HG03521 (cell line): ENCODE results near the gene HMG20A.

ENCODE experiments used
- ATAC-seq: cut with Tn5 transposase; IDR thresholded peaks from one replicate; pipeline ENCODE4 v1.9.1; 2021; ENCODE audit warnings: mild to moderate bottlenecking, moderate library complexity; ENCODE audit not compliant: unreplicated experiment

Gene HMG20A

GRCh38 chr15:77514641-77515402, 94.1 kb downstream of the HMG20A start:
- no peak for ATAC-seq

DNA sequence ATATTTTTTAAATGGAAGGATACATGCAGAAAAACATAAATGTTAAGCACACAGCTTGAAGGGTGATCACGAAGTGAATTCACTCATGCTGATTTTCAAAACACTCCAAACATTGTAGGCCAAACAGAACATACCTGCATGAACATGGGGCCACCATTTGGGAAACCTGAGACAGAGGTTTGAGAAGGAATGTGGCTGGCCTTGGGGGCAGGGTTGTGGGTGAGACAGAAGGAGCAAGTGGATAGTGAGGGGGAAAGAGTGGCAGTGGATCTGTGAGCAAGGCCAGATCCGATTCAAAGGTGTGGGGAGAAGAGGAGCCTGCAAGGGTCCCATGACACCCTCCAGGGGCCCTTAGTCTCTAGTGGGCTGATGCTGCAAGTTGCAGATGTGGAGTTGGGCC, 94.9 kb downstream of the HMG20A start:
- ATAC-seq = no peak

DNA sequence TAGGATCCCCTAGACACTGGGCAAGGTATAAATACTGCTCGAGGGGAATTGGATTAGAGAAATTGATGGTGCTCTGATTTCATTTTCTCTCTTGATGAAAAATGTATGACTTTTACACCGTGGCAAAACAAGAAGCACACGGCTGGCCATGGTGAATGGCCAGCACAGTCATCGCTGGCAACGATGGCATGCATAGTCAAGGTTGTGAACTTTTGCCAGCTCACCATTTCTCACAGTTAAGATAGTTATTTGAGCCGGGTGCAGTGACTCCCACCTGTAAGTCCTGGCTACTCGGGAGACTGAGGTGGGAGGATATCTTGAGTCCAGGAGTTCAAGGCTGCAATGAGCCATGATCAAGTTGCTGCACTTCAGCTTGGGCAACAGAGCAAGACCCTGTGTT, 95.4 kb downstream of the HMG20A start:
- no peak for ATAC-seq

- ATAC-seq = no peak
Observed at GRCh38 chr15:77516786-77517185, 96.1 kb downstream of the HMG20A start.

DNA sequence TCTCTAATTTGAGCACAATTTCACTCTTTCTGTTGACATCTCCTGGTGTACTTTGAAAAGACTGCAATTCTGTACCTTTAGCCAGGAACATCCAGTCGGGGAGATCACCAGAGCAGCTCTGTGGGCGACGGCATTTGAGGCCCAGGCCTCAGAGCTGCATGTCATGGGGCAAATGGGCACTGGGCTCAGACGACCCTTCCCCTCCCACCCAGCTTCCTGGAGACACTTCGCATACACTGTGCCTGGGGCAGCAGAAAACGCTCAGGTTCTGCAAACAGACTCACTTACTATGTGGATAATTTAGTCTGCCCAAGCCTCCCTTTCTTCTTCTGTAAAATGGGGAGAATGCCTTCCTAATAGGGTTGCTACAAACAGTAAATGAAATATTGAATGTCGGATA, 96.9 kb downstream of the HMG20A start:
- no peak for ATAC-seq

- ATAC-seq = no peak
Observed at GRCh38 chr15:77518458-77518857, 97.8 kb downstream of the HMG20A start.

DNA sequence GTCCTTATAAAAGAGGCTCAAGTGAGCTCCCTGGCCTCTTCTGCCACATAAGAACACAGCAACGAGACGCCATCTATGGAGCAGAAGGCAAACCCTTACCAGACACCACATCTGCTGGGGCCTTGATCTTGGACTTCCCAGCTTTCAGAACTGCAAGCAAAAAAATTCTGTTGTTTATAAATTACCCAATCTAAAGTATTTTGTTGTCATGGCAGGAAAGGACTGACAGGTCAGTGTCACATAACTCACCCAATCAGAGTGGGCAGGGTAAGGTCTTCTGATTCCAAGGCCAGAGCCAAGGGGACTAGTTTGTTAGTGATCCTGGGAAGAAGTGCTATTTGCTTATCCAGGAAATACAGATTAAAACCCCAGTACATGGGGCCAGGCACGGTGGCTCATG, 98.9 kb downstream of the HMG20A start:
- no peak for ATAC-seq

GRCh38 chr15:77521206-77521605, 100.5 kb downstream of the HMG20A start:
- ATAC-seq = no peak

DNA sequence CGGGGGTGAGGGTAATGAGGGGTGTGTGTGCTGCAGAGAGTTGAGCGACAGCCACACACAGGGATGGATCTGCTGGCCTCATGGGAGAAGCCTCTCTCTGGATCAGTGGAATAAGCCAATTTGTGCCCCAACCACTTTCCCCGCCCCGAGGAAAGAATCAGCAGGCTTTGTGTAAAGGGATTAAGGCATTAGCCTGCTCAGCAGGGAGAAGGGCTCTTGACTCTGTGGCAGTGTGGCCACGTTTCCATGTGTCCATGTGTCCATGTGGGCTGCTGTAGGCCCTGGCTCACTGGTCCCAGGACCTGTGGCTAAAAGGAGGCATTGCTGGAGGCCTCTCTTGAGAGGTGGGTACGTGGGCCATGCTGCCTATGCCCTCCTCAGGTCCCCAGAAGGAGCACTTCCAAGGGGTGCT, 104.7 kb downstream of the HMG20A start:
- no peak for ATAC-seq

GRCh38 chr15:77525907-77526594, 105.4 kb downstream of the HMG20A start:
- no peak for ATAC-seq

GRCh38 chr15:77526595-77527163, 106.0 kb downstream of the HMG20A start:
- no peak for ATAC-seq

DNA sequence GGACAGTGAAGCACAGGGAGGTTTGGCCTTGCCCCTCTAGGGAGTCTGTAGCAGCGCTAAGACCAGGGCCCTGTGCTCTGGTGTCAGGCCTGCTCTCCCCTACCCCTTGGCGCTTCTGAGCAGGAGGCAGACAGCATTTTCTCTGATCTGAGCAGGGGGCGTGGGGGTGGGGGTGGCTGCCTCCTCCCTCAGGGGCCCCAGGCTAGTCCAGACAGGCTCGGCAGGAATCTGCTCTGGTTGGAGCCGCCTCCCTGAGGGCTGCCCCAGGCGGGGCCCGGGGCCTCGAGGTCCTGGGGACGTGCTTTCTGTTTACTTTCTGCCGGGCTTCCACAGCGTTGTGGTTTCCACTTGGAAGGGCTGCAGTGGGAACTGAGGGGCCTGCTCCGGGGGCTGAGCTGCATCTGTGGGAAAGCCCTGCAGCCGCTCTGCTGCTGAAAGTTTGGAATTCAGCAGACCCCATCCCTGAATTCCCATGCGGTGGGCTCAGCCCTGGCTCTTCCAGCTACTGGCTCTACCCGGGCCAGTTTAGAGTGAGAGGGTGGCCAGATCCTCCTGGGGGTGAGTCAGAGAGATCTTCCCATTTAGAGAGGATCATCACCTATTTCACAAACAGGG, 106.6 kb downstream of the HMG20A start:
- no peak for ATAC-seq

DNA sequence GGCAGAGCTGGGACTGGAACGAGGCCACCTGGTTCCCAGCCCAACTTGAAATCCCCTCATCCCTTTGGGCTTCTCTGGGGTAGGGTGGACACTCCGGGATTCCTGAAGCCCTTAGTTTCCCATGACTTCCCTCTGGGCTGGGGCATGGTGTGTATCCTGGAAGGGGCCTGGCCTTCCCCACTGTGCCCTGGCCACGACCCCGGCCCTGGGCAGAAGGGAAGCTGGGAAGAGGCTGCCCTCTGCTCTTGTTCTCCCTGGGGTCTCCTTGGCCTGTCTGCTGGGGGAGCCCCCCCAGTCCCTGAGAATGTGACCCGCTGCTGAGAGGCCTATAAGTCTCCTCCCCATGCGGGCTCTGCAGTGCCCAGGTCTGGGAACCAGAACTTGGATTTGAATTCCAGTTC, 107.1 kb downstream of the HMG20A start:
- ATAC-seq = no peak

DNA sequence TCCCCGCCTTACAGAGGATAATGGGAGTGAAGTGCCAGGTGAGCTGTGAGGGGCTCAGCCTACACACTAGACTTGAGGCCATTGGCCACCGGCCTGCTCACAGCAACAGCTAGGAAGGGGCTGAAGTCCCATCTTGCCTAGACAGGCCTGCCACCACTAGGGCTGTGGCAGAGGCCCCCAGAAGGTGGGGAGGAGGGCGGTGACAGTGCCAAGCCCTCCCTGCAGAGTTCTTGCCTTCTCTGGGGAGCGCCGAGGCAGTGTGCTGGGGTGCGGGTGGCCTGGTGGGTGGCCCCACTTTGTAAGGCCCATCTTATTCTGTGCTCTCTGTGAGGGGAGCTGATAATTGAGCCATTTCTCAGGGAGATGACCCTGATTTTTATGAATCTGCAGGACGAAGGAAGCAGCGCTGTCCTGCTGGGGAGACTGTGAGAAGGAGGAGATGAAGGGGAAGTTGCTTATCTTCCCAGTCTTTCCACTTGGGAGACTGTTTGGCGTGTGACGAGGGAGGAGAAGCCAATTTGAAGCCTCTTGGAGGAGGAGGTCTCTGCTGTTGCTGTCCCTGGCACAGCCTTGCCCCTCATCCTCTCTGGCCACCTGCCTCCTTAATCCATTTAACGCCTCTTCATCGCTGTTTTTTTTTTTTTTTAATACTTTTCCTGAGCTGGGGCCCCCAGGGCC, 107.7 kb downstream of the HMG20A start:
- no peak for ATAC-seq

DNA sequence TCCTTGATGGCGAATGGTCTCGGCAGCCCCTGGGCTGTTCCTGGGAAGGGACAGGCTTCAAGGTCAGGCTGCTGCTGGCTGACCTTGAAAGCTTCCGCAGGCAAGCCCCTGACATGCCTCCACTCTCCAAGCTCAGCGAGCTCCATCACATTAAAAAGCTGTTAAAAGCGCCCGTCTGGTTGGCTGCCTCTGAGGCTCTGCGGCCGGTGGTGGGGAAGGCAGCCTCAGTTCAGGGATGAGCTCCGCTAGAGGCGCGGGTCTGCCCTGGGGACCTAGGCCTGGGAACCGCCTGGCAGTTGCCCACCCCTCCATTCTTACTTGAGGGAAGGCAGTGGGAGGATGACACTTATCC, 108.3 kb downstream of the HMG20A start:
- no peak for ATAC-seq

DNA sequence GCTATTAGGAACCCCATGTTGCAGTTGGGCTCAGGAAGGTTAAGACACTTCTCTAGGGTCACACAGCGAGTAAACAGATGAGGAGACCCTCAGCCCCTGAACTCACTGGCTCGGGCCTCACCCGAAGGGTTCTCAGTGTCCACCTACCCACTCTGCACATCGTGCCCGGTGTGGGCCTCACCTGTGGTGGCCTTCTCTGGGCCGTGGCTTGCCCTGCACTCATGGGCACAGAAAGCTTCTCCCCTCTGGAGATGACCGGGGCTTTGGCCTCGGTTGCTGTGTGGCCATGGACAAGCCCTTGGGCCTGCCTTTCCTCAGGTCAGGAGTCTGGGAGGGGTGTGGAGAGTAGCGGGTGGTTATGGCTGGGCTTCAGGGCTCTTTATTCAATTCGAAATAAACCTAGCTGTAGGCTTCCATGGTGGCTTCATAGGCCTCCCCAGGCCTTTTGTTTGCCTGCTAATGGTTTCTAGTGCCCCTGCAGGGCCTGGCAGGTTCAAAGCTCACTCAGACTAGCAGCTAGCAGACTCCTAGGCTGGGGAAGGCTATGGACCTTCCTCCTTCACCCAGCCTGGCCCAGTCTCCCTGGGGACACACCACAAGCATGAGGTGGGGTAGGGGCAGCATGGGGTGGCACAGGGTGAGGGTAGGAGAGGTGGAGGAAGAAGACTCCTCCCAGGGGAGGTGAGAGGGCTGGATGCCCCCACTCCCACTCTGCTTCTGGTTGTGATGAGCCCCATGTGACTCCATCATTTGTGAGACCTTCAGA, 108.9 kb downstream of the HMG20A start:
- ATAC-seq = no peak

GRCh38 chr15:77530576-77530975, 109.9 kb downstream of the HMG20A start:
- no peak for ATAC-seq

DNA sequence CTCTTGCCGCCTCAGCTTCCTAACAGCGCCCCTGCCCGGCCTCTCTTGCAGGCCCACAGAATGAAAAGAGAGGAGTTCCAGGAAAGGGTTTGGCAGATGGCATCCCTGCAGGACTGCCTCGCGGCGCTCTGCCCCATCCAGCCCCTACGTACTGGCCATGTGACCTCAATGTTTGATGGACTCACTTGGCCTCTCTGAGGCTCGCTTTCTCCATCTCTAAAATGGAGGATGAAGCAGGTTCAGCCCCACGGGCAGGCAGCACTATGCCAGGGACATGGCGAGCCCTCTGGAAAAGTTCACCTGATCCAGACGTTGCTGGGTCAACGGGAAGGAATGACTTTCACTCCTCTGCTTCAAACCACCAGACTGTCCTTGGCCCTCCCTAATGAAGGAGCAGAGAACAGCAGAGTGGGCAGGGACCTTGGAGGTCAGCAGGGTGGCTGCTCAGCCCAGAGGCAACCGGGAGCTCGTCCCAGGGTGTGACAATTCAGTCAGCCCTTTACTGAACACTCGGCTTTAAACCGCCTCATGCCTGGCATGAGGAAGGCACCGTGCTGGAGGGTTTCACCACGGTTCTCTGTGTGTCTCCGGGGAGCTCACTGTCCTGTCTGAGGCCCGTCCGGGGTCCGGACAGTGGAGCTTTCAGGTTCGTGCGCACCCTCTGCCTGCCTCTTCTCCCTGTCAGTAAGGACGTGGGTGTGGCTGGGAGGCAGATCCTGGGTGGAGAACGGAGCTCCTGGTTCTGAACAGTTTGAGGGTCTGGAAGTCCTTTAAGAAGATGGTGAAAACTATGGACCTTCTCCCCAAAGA, 110.7 kb downstream of the HMG20A start:
- ATAC-seq = no peak

- ATAC-seq = no peak
Observed at GRCh38 chr15:77532067-77532710, 111.5 kb downstream of the HMG20A start.
